Astrocyte (in vitro differentiated cells and primary cell): ENCODE data around the gene TMEM178B. TPM values are rescaled to one million over a fixed set of nuclear protein-coding genes. Genes with fewer than 3 reads are reported as not detected.

Source experiments
- DNase-seq: peaks from one replicate; pipeline ENCODE4 v3.0.0-alpha.2; 2010; ENCODE audit warnings: low read depth
- FAIRE-seq: peaks from 2 replicates; lab custom pipeline; 2011; peaks lifted over from hg19 to GRCh38; lab: Jason Lieb, UNC
- H2AFZ ChIP-seq: 2 replicates; pipeline ENCODE4 v1.6.0; 2012; ENCODE audit warnings: low read depth, low read length, inconsistent platforms
- H3K27ac ChIP-seq: 2 replicates; pipeline ENCODE4 v1.5.1; 2011; ENCODE audit warnings: low read depth, low read length, inconsistent platforms
- H3K27me3 ChIP-seq: 2 replicates; pipeline ENCODE4 v1.6.0; 2011; ENCODE audit warnings: low read length, inconsistent platforms; ENCODE audit not compliant: insufficient read depth
- H3K36me3 ChIP-seq: 2 replicates; pipeline ENCODE4 v1.5.1; 2011; ENCODE audit warnings: low read length, inconsistent platforms; ENCODE audit not compliant: insufficient read depth
- H3K4me1 ChIP-seq: 2 replicates; pipeline ENCODE4 v1.5.1; 2011; ENCODE audit warnings: low read length, inconsistent platforms; ENCODE audit not compliant: insufficient read depth
- H3K4me2 ChIP-seq: 2 replicates; pipeline ENCODE4 v1.6.0; 2012; ENCODE audit warnings: low read length, inconsistent platforms
- H3K4me3 ChIP-seq: 2 replicates; pipeline ENCODE4 v1.5.1; 2011; ENCODE audit warnings: low read depth, mild to moderate bottlenecking, low read length, inconsistent platforms; ENCODE audit not compliant: insufficient read depth
- H3K79me2 ChIP-seq: 2 replicates; pipeline ENCODE4 v1.6.0; 2012; ENCODE audit warnings: mild to moderate bottlenecking, low read length, inconsistent platforms; ENCODE audit not compliant: insufficient read depth
- H3K9ac ChIP-seq: 2 replicates; pipeline ENCODE4 v1.6.0; 2012; ENCODE audit warnings: mild to moderate bottlenecking, low read length, inconsistent platforms
- H3K9me3 ChIP-seq: 2 replicates; pipeline ENCODE4 v1.5.1; 2012; ENCODE audit warnings: low read depth, mild to moderate bottlenecking, low read length, inconsistent platforms; ENCODE audit not compliant: insufficient read depth
- H4K20me1 ChIP-seq: 2 replicates; pipeline ENCODE4 v1.6.0; 2012; ENCODE audit warnings: low read length, inconsistent platforms; ENCODE audit not compliant: insufficient read depth
- H3K27ac Mint-ChIP-seq: one replicate; pipeline ENCODE4 v1.8.0; 2021; ENCODE audit warnings: mild to moderate bottlenecking, mixed read lengths; ENCODE audit not compliant: unreplicated experiment
- H3K27me3 Mint-ChIP-seq: one replicate; pipeline ENCODE4 v1.8.0; 2021; ENCODE audit warnings: low read depth, mixed read lengths; ENCODE audit not compliant: unreplicated experiment
- H3K36me3 Mint-ChIP-seq: one replicate; pipeline ENCODE4 v1.8.0; 2021; ENCODE audit warnings: low read depth, mixed read lengths; ENCODE audit not compliant: unreplicated experiment
- H3K4me1 Mint-ChIP-seq: one replicate; pipeline ENCODE4 v1.8.0; 2021; ENCODE audit warnings: low read depth, mixed read lengths; ENCODE audit not compliant: unreplicated experiment
- H3K4me3 Mint-ChIP-seq: one replicate; pipeline ENCODE4 v1.8.0; 2021; ENCODE audit warnings: mild to moderate bottlenecking, moderate library complexity, mixed read lengths; ENCODE audit not compliant: unreplicated experiment
- H3K9me3 Mint-ChIP-seq: one replicate; pipeline ENCODE4 v1.8.0; 2021; ENCODE audit warnings: mild to moderate bottlenecking, mixed read lengths; ENCODE audit not compliant: unreplicated experiment
- EZH2 ChIP-seq: IDR thresholded peaks from 2 replicates; pipeline ENCODE4 v1.6.1; 2012; ENCODE audit warnings: mild to moderate bottlenecking, low read length, inconsistent platforms; ENCODE audit not compliant: insufficient read depth
- total RNA-seq: library from RNA; stranded (reverse); gene quantifications from 2 replicates; pipeline ENCODE4 v1.2.1, GENCODE V29; 2021
- TF ChIP-seq, protein P1 (sequence below): IDR thresholded peaks from 2 replicates; pipeline ENCODE4 v1.5.1; 2011; ENCODE audit warnings: low read depth, mild to moderate bottlenecking, inconsistent platforms, low read length, moderate library complexity; ENCODE audit not compliant: insufficient read depth

TMEM178B gene
- total RNA-seq, 1 donor from 2014 or later = 3.9 TPM

DNA sequence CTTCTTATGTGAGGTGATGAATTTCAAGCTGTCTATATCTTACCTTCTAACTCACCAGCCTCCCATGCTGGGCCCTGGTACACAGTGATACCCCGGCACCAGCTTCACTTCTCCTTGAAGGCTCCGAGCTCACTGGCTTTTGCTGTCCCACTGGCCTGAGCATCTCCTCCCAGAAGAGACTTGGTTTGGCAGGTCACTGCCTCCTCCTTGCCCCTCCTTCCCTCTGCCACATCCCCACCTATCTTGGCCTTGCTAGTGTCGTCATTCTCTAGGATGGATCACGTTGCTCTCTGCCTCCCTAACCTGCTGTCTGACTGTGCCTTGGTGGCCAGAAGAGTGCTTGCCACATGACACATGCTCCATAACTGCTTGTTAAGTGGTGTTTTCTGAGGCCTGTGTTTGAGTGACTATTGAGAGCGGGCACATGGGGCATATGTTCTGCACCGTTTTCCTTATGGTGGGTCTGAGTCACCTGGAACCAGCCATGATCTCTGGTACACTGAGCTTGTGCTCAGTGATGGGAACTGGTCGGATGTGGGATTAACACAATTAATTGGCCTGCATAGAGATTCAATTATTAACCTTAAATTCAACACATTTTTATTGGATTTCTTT lies 86.5 kb downstream of the TMEM178B start:
- Histone ChIP-seq H3K9me3 (no peaks in the 10 kb centered on the region), H4K20me1 (no peaks in the 10 kb centered on the region), H3K36me3 (no peaks in the 10 kb centered on the region), H3K4me1 (peaks cover 11% of the 10 kb centered on the region), H3K4me2 (no peak overlapping the region), H3K27ac (no peak overlapping the region), H3K79me2 (no peaks in the 10 kb centered on the region), H3K9ac (no peak overlapping the region), H3K27me3 (no peaks in the 10 kb centered on the region), H2AFZ (no peak overlapping the region), H3K4me3 (no peak overlapping the region)
- Mint-ChIP-seq H3K36me3 (peaks cover 2% of the 10 kb centered on the region), H3K4me1 (peaks cover 8% of the 10 kb centered on the region), H3K27me3 (peaks cover under 1% of the 10 kb centered on the region), H3K27ac (no peak overlapping the region), H3K4me3 (no peak overlapping the region), H3K9me3 (peaks cover 13% of the 10 kb centered on the region)
- FAIRE-seq = no peak
- DNase-seq = no peak
- TF ChIP-seq, protein P1, sequence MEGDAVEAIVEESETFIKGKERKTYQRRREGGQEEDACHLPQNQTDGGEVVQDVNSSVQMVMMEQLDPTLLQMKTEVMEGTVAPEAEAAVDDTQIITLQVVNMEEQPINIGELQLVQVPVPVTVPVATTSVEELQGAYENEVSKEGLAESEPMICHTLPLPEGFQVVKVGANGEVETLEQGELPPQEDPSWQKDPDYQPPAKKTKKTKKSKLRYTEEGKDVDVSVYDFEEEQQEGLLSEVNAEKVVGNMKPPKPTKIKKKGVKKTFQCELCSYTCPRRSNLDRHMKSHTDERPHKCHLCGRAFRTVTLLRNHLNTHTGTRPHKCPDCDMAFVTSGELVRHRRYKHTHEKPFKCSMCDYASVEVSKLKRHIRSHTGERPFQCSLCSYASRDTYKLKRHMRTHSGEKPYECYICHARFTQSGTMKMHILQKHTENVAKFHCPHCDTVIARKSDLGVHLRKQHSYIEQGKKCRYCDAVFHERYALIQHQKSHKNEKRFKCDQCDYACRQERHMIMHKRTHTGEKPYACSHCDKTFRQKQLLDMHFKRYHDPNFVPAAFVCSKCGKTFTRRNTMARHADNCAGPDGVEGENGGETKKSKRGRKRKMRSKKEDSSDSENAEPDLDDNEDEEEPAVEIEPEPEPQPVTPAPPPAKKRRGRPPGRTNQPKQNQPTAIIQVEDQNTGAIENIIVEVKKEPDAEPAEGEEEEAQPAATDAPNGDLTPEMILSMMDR = no peak
- no peak for TF ChIP-seq EZH2

DNA sequence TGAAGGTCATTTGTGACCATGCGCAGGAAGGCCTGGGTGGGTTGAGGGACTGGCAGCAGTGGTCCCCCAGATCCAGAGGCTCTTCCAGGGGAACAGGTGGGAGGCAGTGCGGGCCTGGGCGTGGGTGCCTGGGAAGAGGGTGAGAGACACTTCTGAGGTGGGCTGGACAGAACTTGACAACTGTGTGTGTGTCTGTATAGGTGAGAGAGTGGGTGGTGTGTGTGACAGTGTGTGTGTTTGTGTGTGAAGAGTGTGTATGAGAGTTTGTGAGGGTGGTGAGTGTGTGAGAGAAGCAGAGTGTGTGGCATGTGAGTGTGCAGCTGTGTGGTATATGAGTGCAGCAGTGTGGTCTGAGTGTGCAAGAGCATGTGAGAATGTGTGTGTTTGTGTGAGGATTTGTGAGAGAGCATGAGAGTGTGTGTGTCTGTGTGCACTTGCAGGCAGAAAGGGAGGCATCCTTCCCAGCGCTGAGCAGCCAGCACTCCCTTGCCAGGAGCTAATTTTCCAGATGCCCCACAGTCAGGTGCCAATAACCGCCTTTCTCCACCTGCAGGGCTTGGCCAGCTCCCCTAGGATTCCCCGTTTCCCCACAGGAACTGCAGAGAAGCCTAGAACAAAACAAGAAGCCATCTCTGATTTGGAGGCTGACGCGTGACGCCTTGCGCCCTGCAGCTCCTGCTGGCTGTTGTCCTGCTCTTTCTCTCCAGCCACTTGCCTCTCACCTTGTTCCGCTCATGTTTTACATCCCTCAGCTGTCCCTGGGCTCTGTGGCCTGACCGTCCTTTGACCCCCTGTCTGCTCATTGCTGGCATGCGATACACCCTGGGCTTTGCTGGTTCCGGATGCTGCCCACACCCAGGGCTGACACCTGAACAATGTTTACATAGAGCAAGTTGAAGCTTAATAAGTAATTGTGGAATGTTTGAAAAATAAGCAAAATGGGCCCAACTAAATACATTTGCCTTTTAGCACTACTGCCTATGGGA lies 88.0 kb downstream of the TMEM178B start:
- H3K4me1 ChIP-seq = peaks cover 11% of the 10 kb centered on the region
- H3K4me3 Mint-ChIP-seq = no peak overlapping the region
- H4K20me1 ChIP-seq = no peaks in the 10 kb centered on the region
- no peaks in the 10 kb centered on the region for H3K36me3 ChIP-seq
- no peaks in the 10 kb centered on the region for H3K79me2 ChIP-seq
- H3K27ac Mint-ChIP-seq = no peak overlapping the region
- H3K4me3 ChIP-seq = no peak overlapping the region
- peaks cover 13% of the 10 kb centered on the region for H3K9me3 Mint-ChIP-seq
- H3K4me2 ChIP-seq = no peak overlapping the region
- no peak overlapping the region for H3K9ac ChIP-seq
- H2AFZ ChIP-seq = no peak overlapping the region
- no peak for FAIRE-seq
- peaks cover 8% of the 10 kb centered on the region for H3K4me1 Mint-ChIP-seq
- peaks cover 3% of the 10 kb centered on the region for H3K27me3 Mint-ChIP-seq
- no peaks in the 10 kb centered on the region for H3K9me3 ChIP-seq
- H3K27me3 ChIP-seq = no peaks in the 10 kb centered on the region
- DNase-seq = no peak
- H3K36me3 Mint-ChIP-seq = peaks cover 2% of the 10 kb centered on the region
- TF ChIP-seq EZH2 = no peak
- no peak overlapping the region for H3K27ac ChIP-seq

DNA sequence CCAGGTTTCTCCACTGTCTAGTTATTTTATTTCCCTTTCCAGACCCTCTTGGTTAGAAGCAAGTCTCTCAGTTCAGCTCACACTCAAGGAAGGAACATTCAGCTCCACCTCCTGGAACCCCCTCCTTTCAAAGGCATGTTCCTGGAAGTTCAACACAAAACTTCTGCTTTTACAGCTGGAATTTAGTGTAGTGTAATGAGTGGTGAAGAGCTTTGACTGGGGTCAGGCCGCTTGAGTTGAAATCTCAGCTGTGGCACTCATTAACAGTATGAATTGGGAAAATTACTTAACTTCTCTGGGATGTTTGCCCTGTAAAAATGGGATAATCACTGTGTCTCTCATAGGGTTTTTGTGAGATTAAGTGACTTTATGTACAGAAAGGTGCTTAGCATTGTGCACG lies 91.7 kb downstream of the TMEM178B start:
- H3K27me3 ChIP-seq = no peaks in the 10 kb centered on the region
- H3K4me3 ChIP-seq = no peak overlapping the region
- peaks cover 11% of the 10 kb centered on the region for H3K9me3 Mint-ChIP-seq
- no peak overlapping the region for H3K4me2 ChIP-seq
- no peak overlapping the region for H2AFZ ChIP-seq
- no peak overlapping the region for H3K9ac ChIP-seq
- no peaks in the 10 kb centered on the region for H3K4me1 Mint-ChIP-seq
- H3K27ac ChIP-seq = no peak overlapping the region
- H3K27me3 Mint-ChIP-seq = peaks cover 6% of the 10 kb centered on the region
- H3K36me3 Mint-ChIP-seq = no peaks in the 10 kb centered on the region
- TF ChIP-seq, protein P1 = no peak
- TF ChIP-seq EZH2 = no peak
- no peak overlapping the region for H3K27ac Mint-ChIP-seq
- H3K4me1 ChIP-seq = no peaks in the 10 kb centered on the region
- FAIRE-seq (no peak), DNase-seq (no peak)
- H3K9me3 ChIP-seq = no peaks in the 10 kb centered on the region
- H3K36me3 ChIP-seq = no peaks in the 10 kb centered on the region
- H3K79me2 ChIP-seq = no peaks in the 10 kb centered on the region
- no peak overlapping the region for H3K4me3 Mint-ChIP-seq
- H4K20me1 ChIP-seq = no peaks in the 10 kb centered on the region
